H9 (cell line): ENCODE results near the gene PLXNA2. TPM values are rescaled to one million over a fixed set of nuclear protein-coding genes. Genes with fewer than 3 reads are reported as not detected.

Experiments used
- DNase-seq: peaks from one replicate; pipeline ENCODE4 v3.0.0-alpha.2; 2017
- H2AFZ ChIP-seq: one replicate; pipeline ENCODE4 v1.6.1; 2013; ENCODE audit warnings: mild to moderate bottlenecking, low read length, control low read depth, moderate library complexity
- H2AK5ac ChIP-seq: 2 replicates; pipeline ENCODE4 v1.6.1; 2013; ENCODE audit warnings: low read length, control low read depth, mixed read lengths; ENCODE audit not compliant: insufficient read length
- H2BK120ac ChIP-seq: one replicate; pipeline ENCODE4 v1.6.1; 2013; ENCODE audit warnings: low read depth, mild to moderate bottlenecking, low read length, control low read depth, inconsistent platforms; ENCODE audit not compliant: poor library complexity, severe bottlenecking
- H2BK12ac ChIP-seq: 2 replicates; pipeline ENCODE4 v1.6.1; 2013; ENCODE audit warnings: low read length, control low read depth, mixed read lengths, low read depth; ENCODE audit not compliant: insufficient read length
- H2BK15ac ChIP-seq: 2 replicates; pipeline ENCODE4 v1.6.1; 2013; ENCODE audit warnings: low read depth, low read length, control low read depth
- H2BK20ac ChIP-seq: one replicate; pipeline ENCODE4 v1.6.1; 2013; ENCODE audit warnings: low read depth, mild to moderate bottlenecking, low read length, control low read depth, inconsistent platforms; ENCODE audit not compliant: poor library complexity, severe bottlenecking
- H2BK5ac ChIP-seq: 2 replicates; pipeline ENCODE4 v1.6.1; 2013; ENCODE audit warnings: low read length, control low read depth, mixed read lengths; ENCODE audit not compliant: insufficient read length
- H3K14ac ChIP-seq: 2 replicates; pipeline ENCODE4 v1.6.1; 2013; ENCODE audit warnings: low read length, control low read depth; ENCODE audit not compliant: insufficient read depth
- H3K18ac ChIP-seq: 2 replicates; pipeline ENCODE4 v1.6.1; 2013; ENCODE audit warnings: low read depth, mild to moderate bottlenecking, mixed read lengths, low read length, control low read depth; ENCODE audit not compliant: insufficient read length
- H3K23ac ChIP-seq: 2 replicates; pipeline ENCODE4 v1.6.1; 2013; ENCODE audit warnings: low read length, control low read depth, mixed read lengths, low read depth; ENCODE audit not compliant: insufficient read length
- H3K23me2 ChIP-seq: 2 replicates; pipeline ENCODE4 v1.6.1; 2013; ENCODE audit warnings: low read depth, mild to moderate bottlenecking, mixed read lengths, low read length, control low read depth; ENCODE audit not compliant: insufficient read length, poor library complexity, severe bottlenecking
- H3K27ac ChIP-seq: 2 replicates; pipeline ENCODE4 v1.5.1; 2013; ENCODE audit warnings: low read length, control low read depth, mixed read lengths, low read depth; ENCODE audit not compliant: insufficient read length
- H3K27me3 ChIP-seq: 2 replicates; pipeline ENCODE4 v1.6.1; 2013; ENCODE audit warnings: low read length, control low read depth, inconsistent platforms; ENCODE audit not compliant: insufficient read depth
- H3K4ac ChIP-seq: 2 replicates; pipeline ENCODE4 v1.6.1; 2013; ENCODE audit warnings: low read depth, mild to moderate bottlenecking, control low read depth, inconsistent platforms, low read length, moderate library complexity
- H3K4me1 ChIP-seq: 2 replicates; pipeline ENCODE4 v1.6.1; 2013; ENCODE audit warnings: low read length, control low read depth, inconsistent platforms; ENCODE audit not compliant: insufficient read depth
- H3K4me2 ChIP-seq: 2 replicates; pipeline ENCODE4 v1.6.1; 2013; ENCODE audit warnings: low read length, control low read depth, mixed read lengths; ENCODE audit not compliant: insufficient read length, insufficient read depth
- H3K56ac ChIP-seq: 2 replicates; pipeline ENCODE4 v1.6.1; 2013; ENCODE audit warnings: low read depth, mild to moderate bottlenecking, mixed read lengths, low read length, control low read depth; ENCODE audit not compliant: insufficient read length
- H3K79me1 ChIP-seq: 2 replicates; pipeline ENCODE4 v1.6.1; 2013; ENCODE audit warnings: low read depth, mild to moderate bottlenecking, moderate library complexity, low read length, control low read depth, inconsistent platforms; ENCODE audit not compliant: insufficient read depth, poor library complexity, severe bottlenecking
- H3K79me2 ChIP-seq: 2 replicates; pipeline ENCODE4 v1.6.1; 2013; ENCODE audit warnings: low read length, control low read depth, inconsistent platforms; ENCODE audit not compliant: insufficient read depth
- H3K9ac ChIP-seq: 2 replicates; pipeline ENCODE4 v1.6.1; 2013; ENCODE audit warnings: low read length, control low read depth, mixed read lengths; ENCODE audit not compliant: insufficient read length; ENCODE audit errors: extremely low read depth
- H3K9me3 ChIP-seq: one replicate; pipeline ENCODE4 v1.6.1; 2013; ENCODE audit warnings: low read depth, low read length, inconsistent platforms; ENCODE audit not compliant: control insufficient read depth
- H3T11ph ChIP-seq: one replicate; pipeline ENCODE4 v1.6.1; 2013; ENCODE audit warnings: mild to moderate bottlenecking, low read length, control low read depth, inconsistent platforms
- H4K20me1 ChIP-seq: one replicate; pipeline ENCODE4 v1.6.1; 2013; ENCODE audit not compliant: control insufficient read depth, insufficient read length, insufficient read depth
- H4K5ac ChIP-seq: 2 replicates; pipeline ENCODE4 v1.6.1; 2013; ENCODE audit warnings: low read depth, mild to moderate bottlenecking, mixed read lengths, low read length, control low read depth; ENCODE audit not compliant: insufficient read length
- H4K8ac ChIP-seq: replicated peaks from 2 replicates; pipeline ENCODE4 v1.6.1; 2013; ENCODE audit warnings: low read length, control low read depth, mixed read lengths, low read depth; ENCODE audit not compliant: insufficient read length
- H4K91ac ChIP-seq: 2 replicates; pipeline ENCODE4 v1.6.1; 2013; ENCODE audit warnings: low read depth, mild to moderate bottlenecking, moderate library complexity, mixed read lengths, low read length, control low read depth; ENCODE audit not compliant: insufficient read length
- H3K27ac Mint-ChIP-seq, 3 experiments: 2 replicates in 2 of 3; 3 replicates in 1 of 3; pipeline ENCODE4 v1.8.0; 2020 to 2021; ENCODE audit warnings: mixed read lengths in 3 of 3, mild to moderate bottlenecking in 1 of 3, moderate library complexity in 1 of 3
- H3K27me3 Mint-ChIP-seq: 2 replicates; pipeline ENCODE4 v1.8.0; 2021; ENCODE audit warnings: low read depth, mild to moderate bottlenecking, moderate library complexity, mixed read lengths
- H3K36me3 Mint-ChIP-seq, 3 experiments: 2 replicates in 2 of 3; 3 replicates in 1 of 3; pipeline ENCODE4 v1.8.0; 2020 to 2021; ENCODE audit warnings: low read depth in 3 of 3, mixed read lengths in 3 of 3; ENCODE audit not compliant: insufficient read depth in 1 of 3
- H3K4me1 Mint-ChIP-seq, 2 experiments: 2 replicates each; pipeline ENCODE4 v1.8.0; 2020; ENCODE audit warnings: mixed read lengths in 2 of 2
- H3K4me3 Mint-ChIP-seq, 2 experiments: 2 replicates in 1 of 2; 3 replicates in 1 of 2; pipeline ENCODE4 v1.8.0; 2020 to 2021; ENCODE audit warnings: mild to moderate bottlenecking in 2 of 2, mixed read lengths in 2 of 2, moderate library complexity in 1 of 2
- H3K9me3 Mint-ChIP-seq, 2 experiments: 2 replicates in 1 of 2; 3 replicates in 1 of 2; pipeline ENCODE4 v1.8.0; 2020; ENCODE audit warnings: mild to moderate bottlenecking in 2 of 2, mixed read lengths in 2 of 2, moderate library complexity in 1 of 2
- CTCF ChIP-seq: fragments of 200-600 bp; sonication (generic); conservative IDR thresholded peaks from 3 replicates; pipeline ENCODE4 v1.8.0; 2021; ENCODE audit warnings: antibody characterized with exemption, mild to moderate bottlenecking
- WGBS: extraction: QIAGEN DNeasy Blood & Tissue Kit; methylation state at CpG from one replicate; pipeline ENCODE4 v1.1.7; 2013; ENCODE audit warnings: missing lambda C conversion rate, low lambda C conversion rate, mixed read lengths; ENCODE audit not compliant: insufficient read length; ENCODE audit errors: extremely low coverage; 5-methylcytosine and 5-hydroxymethylcytosine counted together
- total RNA-seq: library from RNA; stranded (reverse); gene quantifications from 2 replicates; pipeline ENCODE4 v1.2.1, GENCODE V29; 2021

PLXNA2 gene
- total RNA-seq, 1 experiment from 2014 or later = 0.57 TPM

- Histone ChIP-seq H2AK5ac (no peak overlapping the region), H3K9me3 (no peaks in the 10 kb centered on the region), H3K4ac (no peak overlapping the region), H3K18ac (no peak overlapping the region), H3K4me2 (no peak overlapping the region), H2AFZ (no peak overlapping the region), H3K27me3 (no peaks in the 10 kb centered on the region), H4K8ac (no peak overlapping the region), H2BK5ac (no peak overlapping the region), H4K5ac (no peak overlapping the region), H3K56ac (no peak overlapping the region), H3T11ph (no peak overlapping the region), H2BK120ac (no peak overlapping the region), H3K79me1 (no peaks in the 10 kb centered on the region), H2BK15ac (no peak overlapping the region), H3K27ac (no peak overlapping the region), H3K23me2 (no peaks in the 10 kb centered on the region), H2BK20ac (no peak overlapping the region), H3K79me2 (no peaks in the 10 kb centered on the region), H3K14ac (no peak overlapping the region), H2BK12ac (no peak overlapping the region), H3K23ac (no peak overlapping the region), H3K4me1 (0 out of 2 replicates have a peak, but pooled peaks cover under 1% of the 10 kb centered on the region), H4K20me1 (no peaks in the 10 kb centered on the region), H4K91ac (no peak overlapping the region), H3K9ac (no peak overlapping the region)
- no peak overlapping the region for H3K27ac Mint-ChIP-seq
- no peak for DNase-seq
- no peak overlapping the region for H3K4me3 Mint-ChIP-seq
- no peak for TF ChIP-seq CTCF
- H3K4me1 Mint-ChIP-seq = peaks cover 6 to 13% of the 10 kb centered on the region in 2 experiments
- H3K36me3 Mint-ChIP-seq = no peaks in the 10 kb centered on the region
- no CpG with 5 or more reads among the region's 3 CpGs for WGBS
- peaks cover 32% of the 10 kb centered on the region for H3K27me3 Mint-ChIP-seq
- H3K9me3 Mint-ChIP-seq = peaks cover 1 to 2% of the 10 kb centered on the region in 2 experiments; a peak in 4 of 5 replicates
Measured at GRCh38 chr1:208265525-208265924, 21.3 kb upstream of the PLXNA2 start.
